ENCODE results near the gene LIX1L.

DNA sequence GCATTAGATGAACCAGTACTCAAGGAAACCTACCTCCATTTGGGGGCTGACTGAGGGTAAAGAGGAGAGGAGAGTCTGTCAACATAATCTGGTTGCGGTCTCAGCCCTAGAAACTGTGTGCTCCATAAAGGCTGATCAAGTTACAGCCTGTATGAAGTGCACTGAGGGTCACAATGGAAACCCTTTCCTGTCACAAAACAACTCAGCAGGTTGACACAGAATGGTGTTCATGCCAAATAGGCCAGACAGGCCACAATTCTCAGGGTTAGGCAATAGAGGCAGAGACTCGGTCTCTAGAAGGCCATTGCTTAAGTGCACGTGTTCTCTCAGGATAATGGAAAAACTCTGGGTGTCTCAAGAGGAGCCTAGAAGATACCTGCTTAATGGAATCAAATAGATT is 68.1 kb downstream of the LIX1L start:
- TF ChIP-seq MZF1 (CRISPR knock-in tag; IDR thresholded peaks at IDR 0.05; ENCODE audit: borderline replicate concordance) (no peak), ZNF790 (CRISPR knock-in tag; IDR thresholded peaks at IDR 0.05; ENCODE audit: borderline replicate concordance) (no peak), NFE2L1 (CRISPR knock-in tag; IDR thresholded peaks at IDR 0.05; ENCODE audit: borderline replicate concordance) (no peak)

All from HepG2 (cell line).